Measurements from ENCODE around the gene CSK. TPM values are rescaled to one million over a fixed set of nuclear protein-coding genes. Genes with fewer than 3 reads are reported as not detected.

The CSK gene
- total RNA-seq, 1 donor from 2014 or later, result 28.4 TPM

DNA sequence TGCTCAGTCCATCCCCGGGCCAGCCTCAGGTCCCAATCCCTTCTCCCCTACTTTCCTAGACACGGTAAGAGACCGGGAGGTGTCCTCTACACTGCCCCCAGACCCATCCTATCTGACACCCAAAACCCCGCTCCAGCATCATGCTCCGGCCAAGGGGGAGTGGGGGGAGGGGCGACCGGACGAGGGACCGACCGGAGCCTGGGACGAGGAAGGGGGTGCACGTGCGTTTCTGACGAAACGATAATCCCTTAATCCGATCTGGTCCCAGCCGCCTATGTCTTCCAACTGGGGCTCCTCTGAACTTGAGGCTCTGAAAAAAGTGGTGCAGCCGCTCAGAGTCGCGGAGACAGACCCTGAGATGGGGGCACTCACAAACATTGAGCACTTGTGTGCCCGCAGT lies 45.0 kb downstream of the CSK start:
- H3K4me3 ChIP-seq (ENCODE audit: low read depth, low read length), result no peak overlapping the region
- DNase-seq (ENCODE audit: low read depth), result no peak
- TF ChIP-seq, protein P1, sequence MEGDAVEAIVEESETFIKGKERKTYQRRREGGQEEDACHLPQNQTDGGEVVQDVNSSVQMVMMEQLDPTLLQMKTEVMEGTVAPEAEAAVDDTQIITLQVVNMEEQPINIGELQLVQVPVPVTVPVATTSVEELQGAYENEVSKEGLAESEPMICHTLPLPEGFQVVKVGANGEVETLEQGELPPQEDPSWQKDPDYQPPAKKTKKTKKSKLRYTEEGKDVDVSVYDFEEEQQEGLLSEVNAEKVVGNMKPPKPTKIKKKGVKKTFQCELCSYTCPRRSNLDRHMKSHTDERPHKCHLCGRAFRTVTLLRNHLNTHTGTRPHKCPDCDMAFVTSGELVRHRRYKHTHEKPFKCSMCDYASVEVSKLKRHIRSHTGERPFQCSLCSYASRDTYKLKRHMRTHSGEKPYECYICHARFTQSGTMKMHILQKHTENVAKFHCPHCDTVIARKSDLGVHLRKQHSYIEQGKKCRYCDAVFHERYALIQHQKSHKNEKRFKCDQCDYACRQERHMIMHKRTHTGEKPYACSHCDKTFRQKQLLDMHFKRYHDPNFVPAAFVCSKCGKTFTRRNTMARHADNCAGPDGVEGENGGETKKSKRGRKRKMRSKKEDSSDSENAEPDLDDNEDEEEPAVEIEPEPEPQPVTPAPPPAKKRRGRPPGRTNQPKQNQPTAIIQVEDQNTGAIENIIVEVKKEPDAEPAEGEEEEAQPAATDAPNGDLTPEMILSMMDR (conservative IDR thresholded peaks at IDR 0.05; ENCODE audit: low read depth, low read length), result no peak

DNA sequence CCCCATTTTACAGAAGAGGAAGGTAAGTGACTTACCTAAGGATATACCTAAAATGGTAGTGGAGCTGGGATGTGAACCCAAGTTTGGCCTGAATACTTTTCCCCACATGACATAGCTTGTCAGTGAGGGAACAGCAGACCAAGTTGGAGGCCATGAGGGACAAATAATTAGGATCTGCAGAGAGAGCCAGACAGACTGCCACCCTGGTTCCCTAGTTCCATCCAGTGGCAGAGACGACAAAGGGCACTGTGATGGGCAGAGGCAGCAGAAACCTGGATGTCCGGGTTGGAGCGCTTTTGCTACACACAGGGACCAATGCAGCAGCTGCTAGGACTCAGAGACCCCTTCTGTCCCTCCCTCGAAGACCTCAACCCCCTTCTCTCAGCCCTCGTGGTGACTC lies 45.7 kb downstream of the CSK start:
- no peak overlapping the region for H3K4me3 ChIP-seq (ENCODE audit: low read depth, low read length)
- TF ChIP-seq, protein P1 (conservative IDR thresholded peaks at IDR 0.05; ENCODE audit: low read depth, low read length), result no peak
- no peak for DNase-seq (ENCODE audit: low read depth)

DNA sequence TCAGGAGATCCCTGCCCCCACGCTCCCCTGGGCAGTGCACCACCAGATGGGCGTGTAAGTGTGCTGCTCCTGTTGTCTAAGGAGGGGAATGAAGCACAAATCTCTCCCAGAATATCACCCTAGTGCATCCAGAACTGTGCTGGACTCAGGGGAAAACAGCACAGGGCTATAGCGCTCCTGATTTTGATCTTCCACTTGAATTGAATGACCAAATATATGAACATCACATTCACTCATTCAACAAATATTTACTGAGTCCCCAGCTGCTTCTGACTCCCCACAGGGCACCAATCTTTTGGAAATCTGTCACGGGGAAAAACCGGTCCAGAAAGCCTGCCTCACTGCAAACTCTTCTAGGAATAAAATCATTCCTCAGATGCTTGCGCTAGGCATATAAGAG lies 47.0 kb downstream of the CSK start:
- TF ChIP-seq, protein P1 (conservative IDR thresholded peaks at IDR 0.05; ENCODE audit: low read depth, low read length), result no peak
- no peak for DNase-seq (ENCODE audit: low read depth)
- no peak overlapping the region for H3K4me3 ChIP-seq (ENCODE audit: low read depth, low read length)

DNA sequence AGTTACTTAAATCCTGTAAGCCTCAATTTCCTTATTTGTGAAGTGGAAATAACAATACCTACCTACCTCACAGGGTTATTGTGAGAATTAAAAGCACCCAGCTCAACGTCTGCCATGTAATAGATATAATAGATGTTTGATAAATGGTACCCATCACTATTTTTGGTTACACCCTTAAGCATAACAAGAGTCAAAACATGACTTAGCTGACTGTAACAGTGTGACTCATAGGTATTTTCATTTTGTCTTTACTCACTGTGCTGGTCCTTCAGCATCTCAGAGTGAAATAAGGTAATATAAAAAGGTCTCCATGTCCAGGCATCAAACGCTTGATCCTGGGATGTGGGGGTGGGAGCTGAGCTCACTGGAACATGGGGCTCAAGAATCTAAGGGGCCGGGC lies 47.6 kb downstream of the CSK start:
- no peak for DNase-seq (ENCODE audit: low read depth)
- no peak overlapping the region for H3K4me3 ChIP-seq (ENCODE audit: low read depth, low read length)
- TF ChIP-seq, protein P1 (conservative IDR thresholded peaks at IDR 0.05; ENCODE audit: low read depth, low read length), result no peak

DNA sequence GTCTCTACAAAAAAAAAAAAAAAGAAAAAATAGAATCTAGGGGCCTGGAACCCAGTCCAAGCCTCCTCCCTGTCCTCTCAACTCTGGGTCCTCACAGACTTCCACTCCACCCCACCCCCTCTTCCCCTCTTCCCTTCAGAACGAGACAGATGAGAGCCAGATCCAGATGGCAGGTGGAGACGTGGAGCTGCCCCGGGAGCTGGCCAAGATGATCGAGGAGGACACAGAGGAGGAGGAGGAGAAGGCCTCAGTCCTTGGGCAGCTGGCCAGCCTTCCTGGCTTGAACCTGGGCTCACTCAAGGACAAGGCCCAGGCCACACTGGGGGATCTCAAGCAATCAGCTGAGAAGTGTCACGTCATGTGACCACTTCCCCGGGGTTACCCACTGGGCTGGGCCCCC lies 48.1 kb downstream of the CSK start:
- TF ChIP-seq, protein P1 (conservative IDR thresholded peaks at IDR 0.05; ENCODE audit: low read depth, low read length), result no peak
- no peak for DNase-seq (ENCODE audit: low read depth)
- H3K4me3 ChIP-seq (ENCODE audit: low read depth, low read length), result no peak overlapping the region

DNA sequence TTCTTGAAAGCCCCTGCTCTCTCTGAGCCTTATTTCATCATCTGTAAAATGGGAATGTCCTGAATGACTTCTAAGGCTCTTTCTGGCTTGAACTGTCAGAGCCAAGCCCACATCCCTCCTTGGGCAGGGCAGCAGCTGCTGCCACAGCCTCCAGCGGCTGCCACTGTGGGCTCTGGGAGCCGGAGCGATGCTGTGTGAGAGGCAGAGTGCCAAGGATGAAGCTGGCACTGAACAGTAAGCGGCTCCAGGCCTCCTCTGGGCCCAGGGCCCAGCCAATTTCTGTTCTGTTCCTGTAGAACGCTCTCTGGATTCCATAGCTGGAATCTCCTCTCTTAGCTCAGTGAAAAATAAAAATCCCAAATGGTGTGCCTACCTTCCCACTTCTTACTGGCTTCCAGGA lies 49.0 kb downstream of the CSK start:
- TF ChIP-seq, protein P1 (conservative IDR thresholded peaks at IDR 0.05; ENCODE audit: low read depth, low read length), result no peak
- no peak overlapping the region for H3K4me3 ChIP-seq (ENCODE audit: low read depth, low read length)
- no peak for DNase-seq (ENCODE audit: low read depth)

DNA sequence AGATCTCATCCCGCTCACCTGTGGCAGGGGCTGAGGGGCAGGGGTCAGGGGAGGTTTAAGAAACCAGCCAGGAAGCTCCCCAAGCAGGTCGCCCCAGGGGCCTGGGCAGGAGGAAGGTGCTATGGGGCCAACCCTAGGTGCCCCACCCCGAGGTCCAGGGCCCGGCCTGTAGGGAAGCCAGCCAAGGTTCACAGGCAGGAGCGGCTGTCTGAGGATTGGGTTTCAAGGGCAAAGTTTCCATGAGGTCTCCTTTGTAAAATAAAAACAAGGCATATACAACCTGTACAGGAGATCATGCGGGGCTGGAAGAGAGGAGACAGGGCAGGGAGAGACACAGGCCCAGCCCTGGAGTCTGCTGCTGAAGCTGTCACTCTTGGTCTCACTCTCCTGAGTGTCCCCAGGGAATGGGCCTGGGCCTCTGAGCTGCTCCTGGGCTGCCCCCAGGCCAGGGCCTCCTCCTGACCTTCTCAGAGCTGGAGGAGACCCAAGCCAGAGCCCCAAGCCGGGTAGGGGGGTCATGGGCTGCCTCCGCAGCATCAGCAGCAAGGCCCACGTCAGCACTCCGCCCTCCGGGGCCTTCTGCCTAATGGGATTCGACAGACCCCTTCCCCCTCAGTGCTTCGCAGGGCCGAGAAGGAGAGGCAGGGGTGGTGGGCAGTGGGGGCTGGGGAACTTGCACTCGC lies 50.1 kb downstream of the CSK start:
- no peak for DNase-seq (ENCODE audit: low read depth)
- TF ChIP-seq, protein P1 (conservative IDR thresholded peaks at IDR 0.05; ENCODE audit: low read depth, low read length), result no peak
- H3K4me3 ChIP-seq (ENCODE audit: low read depth, low read length), result no peak overlapping the region
